Gastrocnemius medialis (tissue), 4 donors: ENCODE results near the gene EFNA5. TPM values are rescaled to one million over a fixed set of nuclear protein-coding genes. Genes with fewer than 3 reads are reported as not detected.

Source experiments
- ATAC-seq, 2 donors: fragments of 150-250 bp; one replicate each; pipeline ENCODE4 v1.9.1; 2016
- DNase-seq, 2 donors: peaks; one replicate each; pipeline ENCODE4 v3.0.0-alpha.2; 2019
- H3K27ac ChIP-seq, 4 donors: fragments of 200-600 bp; sonication (generic); 1 replicate in 1 of 4; 2 replicates in 3 of 4; pipeline ENCODE4 v1.5.1; 2016 to 2018; ENCODE audit warnings: mild to moderate bottlenecking in 2 of 4, moderate library complexity in 1 of 4
- H3K27me3 ChIP-seq, 3 donors: fragments of 200-600 bp; sonication (generic) in 2 of 3; 1 replicate in 1 of 3; 2 replicates in 2 of 3; pipeline versions ENCODE4 v1.5.1 to v1.6.0; 2016 to 2019; ENCODE audit warnings: mild to moderate bottlenecking in 1 of 3, moderate library complexity in 1 of 3
- H3K36me3 ChIP-seq, 2 donors: fragments of 200-600 bp; sonication (generic) in 1 of 2; one replicate each; pipeline ENCODE4 v1.5.1; 2017 to 2018
- H3K4me1 ChIP-seq, 2 donors: fragments of 200-600 bp; sonication (generic) in 1 of 2; one replicate each; pipeline ENCODE4 v1.5.1; 2016 to 2017; ENCODE audit warnings: mild to moderate bottlenecking in 2 of 2
- H3K4me3 ChIP-seq, 4 donors: fragments of 200-600 bp; sonication (generic) in 3 of 4; 1 replicate in 1 of 4; 2 replicates in 3 of 4; pipeline ENCODE4 v1.5.1; 2016 to 2019; ENCODE audit warnings: mild to moderate bottlenecking in 2 of 4
- H3K9me3 ChIP-seq, 3 donors: fragments of 200-600 bp; sonication (generic) in 2 of 3; 1 replicate in 1 of 3; 2 replicates in 2 of 3; pipeline ENCODE4 v1.5.1; 2016 to 2019
- POLR2A ChIP-seq, 2 donors: fragments of 450-650 bp; IDR thresholded peaks; one replicate each; pipeline ENCODE4 v1.6.1; 2017; ENCODE audit warnings: antibody characterized with exemption in 2 of 2, mild to moderate bottlenecking in 2 of 2, moderate library complexity in 2 of 2
- in situ Hi-C, 4 donors: fragments of 200-750 bp; cut with MboI; loops; one replicate each; pipeline versions ENCODE4 v1.15.0 to v1.8.0; 2017; ENCODE audit warnings: low sequenced_read_pairs in 4 of 4
- intact Hi-C: fragments of 100-400 bp; cut with DNase I; formaldehyde crosslinking; loops from one replicate; pipeline ENCODE4 v1.15.1; 2023; ENCODE audit warnings: low total_unique reads
- total RNA-seq, 4 donors: library from RNA; depleted of rRNA; stranded (reverse); fragments of >200 nt; gene quantifications; one replicate each; pipeline versions ENCODE4 v1.1.0 to v1.2.3, GENCODE V29; 2016
- TF ChIP-seq, protein P1 (sequence below), 5 experiments: fragments of 450-650 bp in 3 of 5; fragments of 200-600 bp in 2 of 5; sonication (generic) in 2 of 5; IDR thresholded peaks in 4 of 5; conservative IDR thresholded peaks in 1 of 5; 1 replicate in 4 of 5; 2 replicates in 1 of 5; pipeline ENCODE4 v1.5.1; 2016 to 2019; ENCODE audit warnings: antibody characterized with exemption in 5 of 5, mild to moderate bottlenecking in 3 of 5, moderate library complexity in 3 of 5

Gene EFNA5
- total RNA-seq, 4 donors from 2014 or later: 0.15 to 0.62 (median 0.20) TPM; not detected in 1

DNA sequence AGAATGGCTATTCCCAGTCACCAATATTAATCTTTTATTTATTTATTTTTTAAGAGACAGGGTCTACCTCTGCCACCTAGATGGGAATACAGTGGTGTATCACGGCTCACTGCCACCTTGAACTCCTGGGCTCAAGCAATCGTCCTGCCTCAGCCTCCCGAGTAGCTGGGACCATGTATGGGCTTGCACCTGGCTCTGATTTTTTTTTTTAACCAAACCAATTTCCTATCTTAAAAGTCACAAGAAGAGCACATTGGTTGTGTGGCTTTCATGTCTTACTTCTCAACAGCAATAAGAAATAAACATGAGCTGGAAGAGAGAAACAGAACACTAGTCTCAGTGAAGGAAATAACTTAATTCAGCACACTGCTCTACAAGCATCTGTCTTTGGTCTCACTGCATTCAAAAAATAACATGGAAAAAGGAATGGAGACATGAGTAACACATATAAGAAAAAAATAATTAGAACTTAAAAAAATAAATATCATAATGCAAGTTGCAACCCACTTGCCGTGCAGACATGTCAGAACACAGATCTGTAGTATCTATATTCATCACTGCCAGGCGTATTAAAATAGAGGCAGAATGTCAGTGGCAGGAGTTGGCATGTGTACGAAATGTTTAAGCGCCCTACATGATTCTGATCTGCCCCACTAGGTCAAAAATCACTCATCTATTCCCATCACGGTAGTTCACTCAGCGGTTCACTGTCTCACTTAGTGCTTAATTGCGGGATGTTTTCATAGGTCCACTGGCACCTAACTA lies 66.4 kb downstream of the EFNA5 start:
- no peaks in the 10 kb centered on the region for H3K9me3 ChIP-seq
- ATAC-seq: no peak
- intact Hi-C loops: no loop called here
- H3K27ac ChIP-seq: no peak overlapping the region
- DNase-seq: no peak
- no peaks in the 10 kb centered on the region for H3K27me3 ChIP-seq
- in situ Hi-C loops: no loop called here
- TF ChIP-seq, protein P1, sequence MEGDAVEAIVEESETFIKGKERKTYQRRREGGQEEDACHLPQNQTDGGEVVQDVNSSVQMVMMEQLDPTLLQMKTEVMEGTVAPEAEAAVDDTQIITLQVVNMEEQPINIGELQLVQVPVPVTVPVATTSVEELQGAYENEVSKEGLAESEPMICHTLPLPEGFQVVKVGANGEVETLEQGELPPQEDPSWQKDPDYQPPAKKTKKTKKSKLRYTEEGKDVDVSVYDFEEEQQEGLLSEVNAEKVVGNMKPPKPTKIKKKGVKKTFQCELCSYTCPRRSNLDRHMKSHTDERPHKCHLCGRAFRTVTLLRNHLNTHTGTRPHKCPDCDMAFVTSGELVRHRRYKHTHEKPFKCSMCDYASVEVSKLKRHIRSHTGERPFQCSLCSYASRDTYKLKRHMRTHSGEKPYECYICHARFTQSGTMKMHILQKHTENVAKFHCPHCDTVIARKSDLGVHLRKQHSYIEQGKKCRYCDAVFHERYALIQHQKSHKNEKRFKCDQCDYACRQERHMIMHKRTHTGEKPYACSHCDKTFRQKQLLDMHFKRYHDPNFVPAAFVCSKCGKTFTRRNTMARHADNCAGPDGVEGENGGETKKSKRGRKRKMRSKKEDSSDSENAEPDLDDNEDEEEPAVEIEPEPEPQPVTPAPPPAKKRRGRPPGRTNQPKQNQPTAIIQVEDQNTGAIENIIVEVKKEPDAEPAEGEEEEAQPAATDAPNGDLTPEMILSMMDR (IDR thresholded peaks at IDR 0.05 in 4 of 5, conservative IDR thresholded peaks at IDR 0.05 in 1 of 5): no peak
- TF ChIP-seq POLR2A (IDR thresholded peaks at IDR 0.05): no peak
- H3K4me3 ChIP-seq: no peak overlapping the region
- no peaks in the 10 kb centered on the region for H3K36me3 ChIP-seq
- no peaks in the 10 kb centered on the region for H3K4me1 ChIP-seq

DNA sequence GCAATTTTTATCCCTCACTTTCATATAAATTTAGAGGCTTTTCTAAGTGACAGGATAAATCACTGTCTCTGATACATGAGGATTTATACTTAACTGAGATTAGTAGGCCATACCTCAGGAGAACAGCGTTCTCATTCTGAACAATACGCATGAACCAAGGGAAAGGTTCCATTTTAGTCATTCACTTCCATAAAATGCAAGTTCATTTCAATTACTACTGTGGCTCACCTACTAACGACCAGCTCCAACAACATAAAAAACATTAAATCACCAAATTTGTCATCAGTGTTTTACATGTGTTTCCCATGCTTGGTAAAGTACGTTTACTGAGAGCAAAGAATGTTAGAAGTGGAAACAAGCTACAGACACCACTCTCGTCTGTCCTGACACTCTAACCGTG lies 67.4 kb downstream of the EFNA5 start:
- ATAC-seq: no peak
- no peaks in the 10 kb centered on the region for H3K9me3 ChIP-seq
- TF ChIP-seq, protein P1 (IDR thresholded peaks at IDR 0.05 in 4 of 5, conservative IDR thresholded peaks at IDR 0.05 in 1 of 5): no peak
- no peak for TF ChIP-seq POLR2A (IDR thresholded peaks at IDR 0.05)
- H3K27me3 ChIP-seq: no peaks in the 10 kb centered on the region
- in situ Hi-C loops: no loop called here
- no peak for DNase-seq
- intact Hi-C loops: no loop called here
- H3K27ac ChIP-seq: no peak overlapping the region
- H3K36me3 ChIP-seq: no peaks in the 10 kb centered on the region
- H3K4me1 ChIP-seq: no peaks in the 10 kb centered on the region
- H3K4me3 ChIP-seq: no peak overlapping the region

DNA sequence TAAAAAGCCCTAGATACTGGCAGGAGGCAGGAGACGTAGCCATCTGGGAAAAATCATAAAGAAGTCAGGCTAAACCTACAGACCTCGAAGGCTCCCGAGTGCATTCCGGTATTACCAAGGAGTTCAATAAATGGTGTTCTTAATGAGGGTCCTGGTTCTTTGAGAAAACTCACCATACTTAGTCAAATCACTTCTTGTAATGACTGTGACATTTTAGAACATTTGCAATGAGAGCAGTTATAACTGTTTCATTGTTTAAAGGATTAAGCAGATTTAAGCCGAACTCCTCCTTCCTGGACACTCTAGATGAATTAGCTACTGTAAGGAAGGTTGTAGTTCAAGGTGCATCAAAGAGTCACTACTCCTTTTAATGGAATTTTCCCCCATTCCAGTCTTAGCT lies 67.8 kb downstream of the EFNA5 start:
- no peak for ATAC-seq
- intact Hi-C loops (no loop called here), in situ Hi-C loops (no loop called here)
- Histone ChIP-seq H3K27ac (no peak overlapping the region), H3K4me1 (no peaks in the 10 kb centered on the region), H3K4me3 (no peak overlapping the region), H3K36me3 (no peaks in the 10 kb centered on the region), H3K9me3 (no peaks in the 10 kb centered on the region), H3K27me3 (no peaks in the 10 kb centered on the region)
- TF ChIP-seq, protein P1 (IDR thresholded peaks at IDR 0.05 in 4 of 5, conservative IDR thresholded peaks at IDR 0.05 in 1 of 5): no peak
- no peak for TF ChIP-seq POLR2A (IDR thresholded peaks at IDR 0.05)
- DNase-seq: no peak

DNA sequence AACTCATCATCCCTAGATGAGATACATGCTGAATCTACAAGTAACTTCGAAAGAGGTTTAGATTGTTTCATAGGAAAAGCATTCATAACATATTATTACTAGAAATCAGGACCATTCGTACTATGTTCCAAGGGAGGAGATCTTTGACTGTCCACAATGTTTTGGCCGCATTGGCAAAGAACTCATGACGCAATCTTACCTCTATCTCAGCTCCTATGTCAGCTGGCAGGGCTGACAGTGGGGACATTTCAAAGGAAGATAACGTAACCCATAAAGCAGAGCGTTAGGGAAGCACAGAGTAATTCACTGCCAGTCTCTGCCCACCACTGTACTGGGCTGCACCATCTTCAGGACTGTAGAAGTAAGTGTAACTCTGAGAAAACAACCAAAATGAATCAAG lies 69.7 kb downstream of the EFNA5 start:
- Histone ChIP-seq H3K9me3 (no peaks in the 10 kb centered on the region), H3K4me1 (no peaks in the 10 kb centered on the region)
- DNase-seq: no peak

More for the DNA sequence above, 69.7 kb downstream of the EFNA5 start:
- no peaks in the 10 kb centered on the region for H3K27me3 ChIP-seq
- intact Hi-C loops (no loop called here), in situ Hi-C loops (no loop called here)
- H3K27ac ChIP-seq: no peak overlapping the region
- TF ChIP-seq POLR2A (IDR thresholded peaks at IDR 0.05): no peak
- TF ChIP-seq, protein P1 (IDR thresholded peaks at IDR 0.05 in 4 of 5, conservative IDR thresholded peaks at IDR 0.05 in 1 of 5): no peak
- no peak for ATAC-seq
- H3K4me3 ChIP-seq: no peak overlapping the region
- H3K36me3 ChIP-seq: no peaks in the 10 kb centered on the region
